K562 (cell line): ENCODE measurements around the gene KCTD16. TPM values are rescaled to one million over a fixed set of nuclear protein-coding genes. Genes with fewer than 3 reads are reported as not detected.

Source experiments
- ATAC-seq: fragments of 200-7000 bp; cut with Tn5 transposase; 3 replicates; pipeline ENCODE4 v1.9.1; 2020; ENCODE audit warnings: moderate library complexity
- BruUV-seq: library from RNA; stranded (reverse); fragments of 400-500 nt; replicated peaks from 2 replicates; lab custom pipeline; 2021; lab: Mats Ljungman, UMichigan
- CTCF ChIA-PET: fragments of 300-600 bp; formaldehyde crosslinking; extraction: SDS; loops from one replicate; lab custom pipeline; 2021; ENCODE audit warnings: low intra/inter-chr PET ratio; lab: Yijun Ruan, JAX
- POLR2A ChIA-PET: fragments of 300-600, 350-650 bp; sonication (Branson Sonifier 250); formaldehyde crosslinking; extraction: SDS; loops from one replicate; lab custom pipeline; 2021; ENCODE audit warnings: antibody characterized with exemption, inconsistent platforms; lab: Yijun Ruan, JAX
- DNase-seq, 4 experiments: peaks; one replicate each; pipeline versions ENCODE4 v3.0.0 to v3.0.0-alpha.2; 2011 to 2018; ENCODE audit warnings: low spot score in 3 of 4, mixed read lengths in 3 of 4; ENCODE audit errors: extremely low read depth in 1 of 4
- FAIRE-seq: peaks from 2 replicates; lab custom pipeline; 2011; peaks lifted over from hg19 to GRCh38; lab: Jason Lieb, UNC
- H2AFZ ChIP-seq: 2 replicates; pipeline ENCODE4 v1.6.0; 2011; ENCODE audit warnings: low read depth, low read length, control low read depth, inconsistent platforms
- H3K27ac ChIP-seq: fragments of 200-600 bp; 3 replicates; pipeline ENCODE4 v1.8.0; 2011; ENCODE audit warnings: low read depth, mild to moderate bottlenecking, control low read depth, inconsistent platforms, low read length, moderate library complexity, mixed read lengths; ENCODE audit errors: extremely low read depth
- H3K27me3 ChIP-seq, 2 experiments: fragments of 300-600 bp in 1 of 2; 2 replicates in 1 of 2; 3 replicates in 1 of 2; pipeline versions ENCODE4 v1.6.0 to v1.8.0; 2011; ENCODE audit warnings: inconsistent platforms in 2 of 2, low read length in 2 of 2, mild to moderate bottlenecking in 1 of 2, mixed read lengths in 1 of 2, moderate library complexity in 1 of 2; ENCODE audit not compliant: control insufficient read depth in 2 of 2, insufficient read depth in 2 of 2
- H3K36me3 ChIP-seq: fragments of 300-600 bp; 3 replicates; pipeline ENCODE4 v1.8.0; 2011; ENCODE audit warnings: mild to moderate bottlenecking, low read length, inconsistent platforms; ENCODE audit not compliant: control insufficient read depth, insufficient read depth
- H3K4me1 ChIP-seq, 2 experiments: fragments of 200-600 bp in 1 of 2; replicated peaks in 1 of 2; 2 replicates in 1 of 2; 3 replicates in 1 of 2; pipeline versions ENCODE4 v1.5.1 to v1.8.0; 2011; ENCODE audit warnings: inconsistent platforms in 2 of 2, low read length in 2 of 2, mild to moderate bottlenecking in 1 of 2, mixed read lengths in 1 of 2, moderate library complexity in 1 of 2; ENCODE audit not compliant: control insufficient read depth in 2 of 2, insufficient read depth in 2 of 2
- H3K4me2 ChIP-seq: 2 replicates; pipeline ENCODE4 v1.6.1; 2011; ENCODE audit warnings: low read length, control low read depth, inconsistent platforms, mixed read lengths; ENCODE audit not compliant: insufficient read depth
- H3K4me3 ChIP-seq: fragments of 200-600 bp; sonication (generic), shearing (Covaris generic); 2 replicates; pipeline ENCODE4 v1.5.1; 2016; ENCODE audit warnings: control low read depth, inconsistent platforms
- H3K79me2 ChIP-seq: fragments of 200-600 bp; 3 replicates; pipeline ENCODE4 v1.8.0; 2011; ENCODE audit warnings: low read length, inconsistent platforms; ENCODE audit not compliant: control insufficient read depth, insufficient read depth
- H3K9ac ChIP-seq, 2 experiments: 2 replicates each; pipeline versions ENCODE4 v1.6.0 to v1.6.1; 2011; ENCODE audit warnings: low read depth in 2 of 2, low read length in 2 of 2, control low read depth in 1 of 2, inconsistent platforms in 1 of 2, mild to moderate bottlenecking in 1 of 2, mixed read lengths in 1 of 2; ENCODE audit not compliant: insufficient read depth in 1 of 2
- H3K9me1 ChIP-seq: one replicate; pipeline ENCODE4 v1.6.0; 2011; ENCODE audit warnings: inconsistent platforms, mild to moderate bottlenecking, low read length, moderate library complexity; ENCODE audit not compliant: control insufficient read depth, insufficient read depth
- H3K9me3 ChIP-seq: replicated peaks from 2 replicates; pipeline ENCODE4 v1.5.1; 2011; ENCODE audit warnings: low read depth, low read length, inconsistent platforms; ENCODE audit not compliant: control insufficient read depth, insufficient read depth
- H4K20me1 ChIP-seq: replicated peaks from 2 replicates; pipeline ENCODE4 v1.6.1; 2011; ENCODE audit warnings: low read length, inconsistent platforms, mixed read lengths; ENCODE audit not compliant: control insufficient read depth, insufficient read depth
- CBFA2T2 ChIP-seq: fragments of 450-650 bp; conservative IDR thresholded peaks from 2 replicates; pipeline ENCODE4 v1.6.1; 2017; ENCODE audit warnings: mild to moderate bottlenecking
- FOXJ3 ChIP-seq: sonication (generic); formaldehyde crosslinking; IDR thresholded peaks from 2 replicates; pipeline ENCODE4 v1.4.0; 2020; ENCODE audit warnings: mild to moderate bottlenecking, missing genetic modification reagents
- HSF4 ChIP-seq: fragments of 250-450 bp; sonication (Bioruptor Pico); IDR thresholded peaks from 2 replicates; pipeline ENCODE4 v2.1.2; 2022; ENCODE audit warnings: mild to moderate bottlenecking, moderate library complexity, borderline replicate concordance
- KDM1A ChIP-seq, 2 experiments: fragments of 450-650 bp; IDR thresholded peaks; 2 replicates each; pipeline ENCODE4 v1.6.1; 2016; ENCODE audit warnings: mild to moderate bottlenecking in 2 of 2
- POLR3A ChIP-seq: IDR thresholded peaks from 2 replicates; pipeline ENCODE4 v1.6.1; 2011; ENCODE audit warnings: borderline replicate concordance, mild to moderate bottlenecking, moderate library complexity; ENCODE audit not compliant: insufficient read length, insufficient read depth; ENCODE audit errors: extremely low read depth
- WGBS: fragments of 100-300 bp; shearing (Covaris generic); methylation state at CpG from one replicate; pipeline ENCODE4 v1.1.6; 2016; ENCODE audit warnings: low coverage, mixed read lengths; ENCODE audit not compliant: insufficient coverage; ENCODE audit errors: missing lambda C conversion rate; 5-methylcytosine and 5-hydroxymethylcytosine counted together
- in situ Hi-C: fragments of 300-500 bp; cut with MboI; formaldehyde crosslinking; loops from 4 replicates; pipeline ENCODE4 v1.15.0; 2018; ENCODE audit warnings: inconsistent platforms, mixed read lengths
- intact Hi-C: fragments of 100-400 bp; cut with micrococcal nuclease; formaldehyde crosslinking; loops from 2 replicates; pipeline ENCODE4 v1.14.2; 2022
- polyA plus RNA-seq, 8 experiments: library from polyadenylated mRNA; depleted of rRNA in 4 of 8; stranded (reverse) in 5 of 8; unstranded in 3 of 8; fragments of >200 nt; fragmentation: Nextera tagmentation in 2 of 8; fragmentation: Illumina TruSeq in 1 of 8; extraction: Ambion mirVana in 2 of 8; extraction: Trizol in 1 of 8; gene quantifications; 2 replicates each; pipeline versions ENCODE4 v1.2.1 to v1.2.3, GENCODE V29; 2011 to 2014; ENCODE audit warnings: inconsistent platforms in 1 of 8, missing spikeins in 1 of 8
- total RNA-seq, 7 experiments: library from RNA; depleted of rRNA in 6 of 7; stranded (reverse); fragments of >200 nt in 6 of 7; fragmentation: Illumina TruSeq in 2 of 7; extraction: Trizol in 2 of 7; gene quantifications; 2 replicates each; pipeline versions ENCODE4 v1.2.1 to v1.2.3, GENCODE V29; 2011 to 2021; ENCODE audit warnings: low replicate concordance in 1 of 7
- TF ChIP-seq, protein P1 (sequence below): fragments of 450-650 bp; IDR thresholded peaks from 2 replicates; pipeline ENCODE4 v1.6.1; 2016; ENCODE audit warnings: mild to moderate bottlenecking, moderate library complexity

Gene KCTD16
- total and polyA plus RNA-seq, 9 of the 15 experiments (the other 6 are each of a cell fraction or from before 2014, with no cell fraction given), result 0.04 TPM; not detected in 8

- intact Hi-C loops, result no loop called here
- ChIA-PET CTCF (no interaction called here), POLR2A (no interaction called here)
- 0% methylated on average over 3 of the region's 3 CpGs for WGBS
- H3K36me3 ChIP-seq, result no peaks in the 10 kb centered on the region
- H3K4me1 ChIP-seq, result no peaks in the 10 kb centered on the region
- no peak for DNase-seq
- H3K27ac ChIP-seq, result no peak overlapping the region
- no peak overlapping the region for H3K9ac ChIP-seq
- FAIRE-seq, result no peak
- no peak for ATAC-seq
- no peak overlapping the region for H3K4me3 ChIP-seq
- TF ChIP-seq HSF4 (CRISPR knock-in tag) (no peak), FOXJ3 (CRISPR knock-in tag) (no peak), KDM1A (IDR thresholded peaks at IDR 0.05) (no peak), CBFA2T2 (no peak), POLR3A (no peak)
- TF ChIP-seq, protein P1, sequence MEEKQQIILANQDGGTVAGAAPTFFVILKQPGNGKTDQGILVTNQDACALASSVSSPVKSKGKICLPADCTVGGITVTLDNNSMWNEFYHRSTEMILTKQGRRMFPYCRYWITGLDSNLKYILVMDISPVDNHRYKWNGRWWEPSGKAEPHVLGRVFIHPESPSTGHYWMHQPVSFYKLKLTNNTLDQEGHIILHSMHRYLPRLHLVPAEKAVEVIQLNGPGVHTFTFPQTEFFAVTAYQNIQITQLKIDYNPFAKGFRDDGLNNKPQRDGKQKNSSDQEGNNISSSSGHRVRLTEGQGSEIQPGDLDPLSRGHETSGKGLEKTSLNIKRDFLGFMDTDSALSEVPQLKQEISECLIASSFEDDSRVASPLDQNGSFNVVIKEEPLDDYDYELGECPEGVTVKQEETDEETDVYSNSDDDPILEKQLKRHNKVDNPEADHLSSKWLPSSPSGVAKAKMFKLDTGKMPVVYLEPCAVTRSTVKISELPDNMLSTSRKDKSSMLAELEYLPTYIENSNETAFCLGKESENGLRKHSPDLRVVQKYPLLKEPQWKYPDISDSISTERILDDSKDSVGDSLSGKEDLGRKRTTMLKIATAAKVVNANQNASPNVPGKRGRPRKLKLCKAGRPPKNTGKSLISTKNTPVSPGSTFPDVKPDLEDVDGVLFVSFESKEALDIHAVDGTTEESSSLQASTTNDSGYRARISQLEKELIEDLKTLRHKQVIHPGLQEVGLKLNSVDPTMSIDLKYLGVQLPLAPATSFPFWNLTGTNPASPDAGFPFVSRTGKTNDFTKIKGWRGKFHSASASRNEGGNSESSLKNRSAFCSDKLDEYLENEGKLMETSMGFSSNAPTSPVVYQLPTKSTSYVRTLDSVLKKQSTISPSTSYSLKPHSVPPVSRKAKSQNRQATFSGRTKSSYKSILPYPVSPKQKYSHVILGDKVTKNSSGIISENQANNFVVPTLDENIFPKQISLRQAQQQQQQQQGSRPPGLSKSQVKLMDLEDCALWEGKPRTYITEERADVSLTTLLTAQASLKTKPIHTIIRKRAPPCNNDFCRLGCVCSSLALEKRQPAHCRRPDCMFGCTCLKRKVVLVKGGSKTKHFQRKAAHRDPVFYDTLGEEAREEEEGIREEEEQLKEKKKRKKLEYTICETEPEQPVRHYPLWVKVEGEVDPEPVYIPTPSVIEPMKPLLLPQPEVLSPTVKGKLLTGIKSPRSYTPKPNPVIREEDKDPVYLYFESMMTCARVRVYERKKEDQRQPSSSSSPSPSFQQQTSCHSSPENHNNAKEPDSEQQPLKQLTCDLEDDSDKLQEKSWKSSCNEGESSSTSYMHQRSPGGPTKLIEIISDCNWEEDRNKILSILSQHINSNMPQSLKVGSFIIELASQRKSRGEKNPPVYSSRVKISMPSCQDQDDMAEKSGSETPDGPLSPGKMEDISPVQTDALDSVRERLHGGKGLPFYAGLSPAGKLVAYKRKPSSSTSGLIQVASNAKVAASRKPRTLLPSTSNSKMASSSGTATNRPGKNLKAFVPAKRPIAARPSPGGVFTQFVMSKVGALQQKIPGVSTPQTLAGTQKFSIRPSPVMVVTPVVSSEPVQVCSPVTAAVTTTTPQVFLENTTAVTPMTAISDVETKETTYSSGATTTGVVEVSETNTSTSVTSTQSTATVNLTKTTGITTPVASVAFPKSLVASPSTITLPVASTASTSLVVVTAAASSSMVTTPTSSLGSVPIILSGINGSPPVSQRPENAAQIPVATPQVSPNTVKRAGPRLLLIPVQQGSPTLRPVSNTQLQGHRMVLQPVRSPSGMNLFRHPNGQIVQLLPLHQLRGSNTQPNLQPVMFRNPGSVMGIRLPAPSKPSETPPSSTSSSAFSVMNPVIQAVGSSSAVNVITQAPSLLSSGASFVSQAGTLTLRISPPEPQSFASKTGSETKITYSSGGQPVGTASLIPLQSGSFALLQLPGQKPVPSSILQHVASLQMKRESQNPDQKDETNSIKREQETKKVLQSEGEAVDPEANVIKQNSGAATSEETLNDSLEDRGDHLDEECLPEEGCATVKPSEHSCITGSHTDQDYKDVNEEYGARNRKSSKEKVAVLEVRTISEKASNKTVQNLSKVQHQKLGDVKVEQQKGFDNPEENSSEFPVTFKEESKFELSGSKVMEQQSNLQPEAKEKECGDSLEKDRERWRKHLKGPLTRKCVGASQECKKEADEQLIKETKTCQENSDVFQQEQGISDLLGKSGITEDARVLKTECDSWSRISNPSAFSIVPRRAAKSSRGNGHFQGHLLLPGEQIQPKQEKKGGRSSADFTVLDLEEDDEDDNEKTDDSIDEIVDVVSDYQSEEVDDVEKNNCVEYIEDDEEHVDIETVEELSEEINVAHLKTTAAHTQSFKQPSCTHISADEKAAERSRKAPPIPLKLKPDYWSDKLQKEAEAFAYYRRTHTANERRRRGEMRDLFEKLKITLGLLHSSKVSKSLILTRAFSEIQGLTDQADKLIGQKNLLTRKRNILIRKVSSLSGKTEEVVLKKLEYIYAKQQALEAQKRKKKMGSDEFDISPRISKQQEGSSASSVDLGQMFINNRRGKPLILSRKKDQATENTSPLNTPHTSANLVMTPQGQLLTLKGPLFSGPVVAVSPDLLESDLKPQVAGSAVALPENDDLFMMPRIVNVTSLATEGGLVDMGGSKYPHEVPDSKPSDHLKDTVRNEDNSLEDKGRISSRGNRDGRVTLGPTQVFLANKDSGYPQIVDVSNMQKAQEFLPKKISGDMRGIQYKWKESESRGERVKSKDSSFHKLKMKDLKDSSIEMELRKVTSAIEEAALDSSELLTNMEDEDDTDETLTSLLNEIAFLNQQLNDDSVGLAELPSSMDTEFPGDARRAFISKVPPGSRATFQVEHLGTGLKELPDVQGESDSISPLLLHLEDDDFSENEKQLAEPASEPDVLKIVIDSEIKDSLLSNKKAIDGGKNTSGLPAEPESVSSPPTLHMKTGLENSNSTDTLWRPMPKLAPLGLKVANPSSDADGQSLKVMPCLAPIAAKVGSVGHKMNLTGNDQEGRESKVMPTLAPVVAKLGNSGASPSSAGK, result no peak
- H3K9me1 ChIP-seq, result no peaks in the 10 kb centered on the region
- no peak overlapping the region for H2AFZ ChIP-seq
- no peaks in the 10 kb centered on the region for H3K9me3 ChIP-seq
- H3K79me2 ChIP-seq, result no peaks in the 10 kb centered on the region
- H3K27me3 ChIP-seq, result no peaks in the 10 kb centered on the region
- no TSS peak for BruUV-seq
- H3K4me2 ChIP-seq, result no peak overlapping the region
- H4K20me1 ChIP-seq, result no peaks in the 10 kb centered on the region
- in situ Hi-C loops, result no loop called here
These were observed 286.5 kb downstream of the KCTD16 start for GRCh38 chr5:144457160-144457559.
